ENCODE measurements around the gene FBXO5.

DNA sequence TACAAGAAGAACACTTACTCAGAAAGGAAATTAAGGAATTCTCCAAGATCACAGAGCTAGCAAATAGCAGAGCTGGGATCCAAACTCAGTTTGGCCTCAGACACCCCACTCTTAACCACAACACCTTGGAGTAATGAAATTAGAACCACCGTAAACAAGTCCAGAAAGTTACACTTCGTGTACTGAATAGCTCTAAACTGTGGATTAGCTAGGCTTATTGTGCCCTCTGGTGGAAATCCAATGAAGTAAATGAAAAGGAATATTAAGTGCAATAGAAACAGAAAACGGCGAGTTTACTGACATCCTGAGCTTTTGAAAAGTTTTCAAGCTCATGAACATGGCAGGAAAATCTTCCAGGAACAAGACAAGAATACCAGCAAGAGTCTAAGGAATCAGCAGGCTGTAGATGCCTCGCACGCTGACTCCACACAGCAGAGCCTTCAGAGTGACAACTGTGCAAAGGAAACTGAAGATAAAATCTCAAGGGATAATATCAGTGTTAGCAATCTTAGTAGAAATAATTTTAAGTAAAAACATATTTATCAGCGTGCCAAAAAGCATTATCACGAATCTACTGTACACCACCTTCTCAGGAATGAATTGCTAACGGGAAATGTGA, 34.6 kb downstream of the FBXO5 start:
- peak; percentile 96 for TF ChIP-seq RAD21 (IDR thresholded peaks at IDR 0.05; ENCODE audit: low read length)
- TF ChIP-seq POLR2AphosphoS5 (IDR thresholded peaks at IDR 0.05; ENCODE audit: low read depth, low read length), result no peak
